Iris pigment epithelial cell (primary cell): ENCODE data around the gene ARHGAP26.

Experiments
- DNase-seq: peaks from one replicate; pipeline ENCODE4 v3.0.0-alpha.2; 2011; ENCODE audit warnings: low read depth

Gene ARHGAP26

DNA sequence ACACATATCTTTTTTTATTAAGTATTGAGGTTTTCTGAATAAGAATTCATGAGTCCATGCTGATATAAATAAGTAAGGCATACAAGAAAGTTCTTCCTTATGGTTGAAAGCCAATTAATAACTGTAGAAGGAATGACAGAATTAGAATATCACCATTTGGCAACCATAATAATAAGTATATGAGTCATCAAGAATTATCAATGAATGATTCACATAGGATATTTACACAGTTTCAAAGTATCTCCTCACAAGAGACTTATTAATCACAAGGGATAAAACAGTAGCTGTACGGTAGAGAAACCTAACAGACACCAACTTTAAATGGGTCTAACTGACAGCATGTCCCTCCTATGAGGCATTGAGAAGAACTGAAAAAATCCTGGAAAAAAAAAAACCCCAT, 471.7 kb downstream of the ARHGAP26 start:
- DNase-seq: peak; percentile 60

DNA sequence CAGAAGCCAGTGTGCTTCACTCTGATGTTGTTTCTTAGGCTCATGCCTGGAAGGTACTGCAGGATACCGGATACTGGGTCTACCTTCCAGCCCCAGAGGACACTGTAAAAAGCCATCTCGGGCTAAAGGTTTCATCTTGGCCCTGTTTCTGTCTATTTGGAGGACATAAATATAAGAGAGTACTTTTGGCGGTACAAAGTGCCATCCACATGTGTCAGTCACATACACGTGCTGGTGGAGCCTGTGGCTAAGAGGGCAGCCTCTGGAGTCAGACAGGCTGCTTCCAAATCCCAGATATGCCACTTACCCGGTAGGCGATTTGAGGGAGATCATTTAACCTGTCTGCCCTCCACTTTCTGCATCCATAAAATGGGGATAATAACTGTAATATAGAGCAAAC, 472.9 kb downstream of the ARHGAP26 start:
- no peak for DNase-seq

DNA sequence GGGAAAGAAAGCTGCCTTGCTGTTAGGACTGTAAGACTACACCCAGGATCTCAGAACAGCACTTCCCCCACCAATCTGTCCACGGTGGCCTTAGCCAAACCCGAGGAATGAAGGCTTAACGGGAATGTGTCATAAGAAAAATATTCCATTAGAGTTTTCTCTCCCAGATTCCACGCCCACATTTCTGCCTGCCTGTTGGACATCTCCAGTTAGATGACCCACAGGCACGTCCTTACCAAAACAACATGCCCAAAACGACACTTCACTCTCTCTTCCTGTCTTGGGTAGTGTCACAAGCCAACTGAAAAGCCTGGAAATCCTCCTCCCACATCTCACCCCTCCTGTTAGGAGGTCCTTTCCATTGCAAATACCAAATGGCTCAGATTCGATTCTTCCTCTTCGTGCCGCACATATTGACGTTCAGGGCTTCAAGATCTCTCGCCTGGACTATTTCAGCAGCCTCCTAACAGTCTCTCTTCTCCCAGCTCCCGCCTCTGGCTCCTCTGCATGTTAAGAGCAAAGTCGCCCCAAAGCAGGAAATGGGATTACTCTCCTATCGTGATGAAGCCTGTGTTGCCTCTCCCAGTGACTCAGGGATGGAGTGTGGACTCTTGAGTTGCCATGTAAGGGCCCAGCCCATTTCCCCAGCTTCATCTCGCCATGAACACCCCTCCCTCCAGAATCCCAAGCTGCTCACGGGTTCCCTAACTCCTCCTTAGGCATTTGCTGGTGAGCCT, 474.0 kb downstream of the ARHGAP26 start:
- DNase-seq: peak; percentile 98

DNA sequence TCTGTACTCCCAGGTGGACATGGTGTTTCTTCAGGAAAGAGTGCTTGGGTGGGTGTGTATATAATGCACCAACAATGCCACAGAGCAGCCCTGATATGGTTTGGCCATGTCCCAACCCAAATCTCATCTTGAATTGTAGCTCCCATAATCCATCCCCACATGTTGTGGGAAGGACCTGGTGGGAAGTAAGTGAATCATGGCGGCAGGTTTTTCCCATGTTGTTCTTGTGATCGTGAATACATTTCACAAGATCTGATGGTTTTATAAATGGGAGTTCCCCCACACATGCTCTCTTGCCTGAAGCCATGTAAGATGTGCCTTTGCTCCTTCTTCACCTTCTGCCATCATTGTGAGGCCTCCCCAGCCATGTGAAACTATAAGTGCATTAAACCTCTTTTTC, 474.8 kb downstream of the ARHGAP26 start:
- DNase-seq: peak; percentile 51

DNA sequence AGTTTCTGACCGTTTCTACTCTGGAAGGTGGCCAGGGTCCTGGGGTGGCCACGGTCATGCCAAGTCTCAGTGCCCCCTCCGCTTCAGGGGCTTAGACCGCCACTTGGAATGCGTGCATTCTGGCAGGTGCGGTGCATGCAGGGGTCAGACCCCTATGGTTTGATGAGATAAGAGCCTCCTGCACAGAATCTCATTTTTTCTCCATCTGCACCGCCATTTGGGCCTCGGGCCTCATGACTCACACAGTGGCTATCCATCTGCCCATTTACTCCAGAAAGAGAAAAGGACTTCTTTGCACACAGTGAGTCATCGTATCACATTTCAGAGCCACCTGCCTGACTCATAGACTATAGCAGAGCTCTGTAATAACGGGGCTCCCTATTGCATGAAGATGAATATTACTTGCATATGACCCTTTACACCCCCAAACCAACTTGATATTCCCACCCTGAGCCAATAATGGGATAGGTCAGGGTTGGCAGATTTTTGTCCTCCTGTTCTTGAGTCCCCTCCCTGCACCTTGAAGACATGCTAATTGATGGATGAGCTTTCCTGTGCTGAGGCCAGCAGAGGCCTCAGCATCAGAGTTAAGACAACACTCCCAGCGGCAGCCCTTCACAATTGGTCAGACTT, 475.9 kb downstream of the ARHGAP26 start:
- peak; percentile 97 for DNase-seq

DNA sequence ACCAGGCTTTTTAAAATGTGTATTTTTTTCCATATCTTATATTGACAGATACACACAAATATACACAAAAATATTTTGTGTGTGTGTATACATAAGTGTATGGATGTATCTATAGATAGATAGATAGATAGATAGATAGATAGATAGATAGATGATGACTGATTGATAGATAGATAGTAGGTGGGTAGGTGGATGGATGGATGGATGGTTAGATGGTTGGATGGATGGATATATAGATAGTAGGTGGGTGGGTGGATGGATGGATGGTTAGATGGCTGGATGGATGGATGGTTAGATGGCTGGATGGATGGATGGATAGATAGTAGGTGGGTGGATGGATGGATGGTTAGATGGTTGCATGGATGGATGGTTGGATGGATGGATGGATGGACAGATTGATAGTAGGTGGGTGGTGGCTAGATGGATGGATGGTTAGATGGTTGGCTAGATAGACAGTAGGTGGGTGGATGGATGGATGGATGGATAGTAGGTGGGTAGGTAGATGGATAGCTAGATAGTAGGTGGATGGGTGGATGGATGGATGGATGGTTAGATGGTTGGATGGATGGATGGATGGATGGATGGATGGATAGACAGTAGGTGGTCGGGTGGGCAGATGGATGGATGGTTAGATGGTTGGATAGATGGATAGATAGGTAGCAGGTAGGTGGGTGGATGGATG, 477.1 kb downstream of the ARHGAP26 start:
- no peak for DNase-seq

DNA sequence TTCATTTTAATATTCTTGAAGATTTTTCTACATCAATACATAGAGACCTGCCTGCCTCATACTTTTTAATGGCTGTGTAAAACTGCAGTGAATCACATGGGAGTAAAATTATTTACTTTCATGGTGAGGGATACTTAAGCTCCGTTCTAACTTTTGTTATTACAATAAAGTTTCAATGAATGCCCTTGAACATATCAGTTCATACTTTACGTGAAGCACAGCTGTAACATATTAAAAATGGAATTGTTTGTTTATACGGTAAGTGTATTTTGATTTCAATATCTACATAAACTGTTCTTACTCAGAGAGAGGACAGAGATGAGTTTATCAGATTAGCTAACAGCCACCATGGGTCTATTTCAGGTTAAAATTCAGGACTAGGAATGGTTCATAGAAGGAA, 478.2 kb downstream of the ARHGAP26 start:
- DNase-seq: no peak

DNA sequence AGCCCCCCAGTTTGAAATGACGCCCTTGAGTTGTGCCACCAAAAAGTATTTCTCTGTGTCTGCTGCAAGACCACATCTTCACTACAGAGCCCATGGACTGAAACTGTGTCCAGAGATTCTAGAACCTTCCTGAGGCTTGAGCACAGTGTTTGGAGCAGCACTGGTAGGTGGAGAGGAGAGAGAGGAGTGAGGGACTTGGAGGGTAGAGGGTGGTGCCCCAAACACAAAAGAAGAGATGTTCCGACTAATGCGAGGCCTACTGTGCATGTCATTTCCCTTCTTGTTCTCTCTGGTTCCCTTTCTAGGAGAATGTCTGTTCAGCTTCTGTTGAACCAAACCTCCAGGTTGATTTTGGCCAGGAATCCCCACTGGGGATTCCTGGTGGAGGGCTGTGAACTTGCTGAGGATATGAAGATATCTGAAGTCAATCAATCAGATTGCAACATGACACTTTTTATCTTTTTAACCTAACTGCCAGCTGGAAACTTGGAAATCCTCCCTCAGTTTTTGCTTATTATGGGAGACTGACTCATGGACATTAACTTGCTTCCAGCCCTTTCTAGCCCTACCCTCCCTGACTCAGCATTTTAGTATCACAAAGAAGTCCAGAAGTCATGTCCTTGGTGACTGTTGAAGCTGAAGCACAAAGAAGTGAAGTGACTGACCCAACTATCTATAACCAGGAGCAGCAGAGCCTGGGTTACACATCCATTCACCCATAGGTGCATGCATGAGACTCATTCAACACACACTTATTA, 478.8 kb downstream of the ARHGAP26 start:
- peak; percentile 82 for DNase-seq

DNA sequence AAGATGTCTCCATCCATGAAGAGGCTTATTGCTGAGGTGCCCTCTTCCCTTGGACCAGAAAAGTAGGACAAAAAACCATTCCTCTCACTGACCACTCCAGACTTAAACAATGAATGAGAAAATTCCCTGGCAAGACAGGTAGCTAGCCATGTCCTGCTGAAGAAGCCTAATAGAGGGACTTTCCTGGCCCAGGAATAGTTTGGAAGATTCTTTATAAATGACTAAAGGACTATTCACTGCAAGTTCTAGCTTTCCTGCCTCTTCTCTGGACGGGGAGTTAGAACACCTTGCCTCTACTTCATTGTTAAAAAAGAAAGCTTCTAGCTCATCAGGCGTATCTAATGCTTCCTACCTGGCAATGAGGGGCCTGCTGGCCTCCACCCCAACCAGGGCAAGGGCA, 479.7 kb downstream of the ARHGAP26 start:
- no peak for DNase-seq

DNA sequence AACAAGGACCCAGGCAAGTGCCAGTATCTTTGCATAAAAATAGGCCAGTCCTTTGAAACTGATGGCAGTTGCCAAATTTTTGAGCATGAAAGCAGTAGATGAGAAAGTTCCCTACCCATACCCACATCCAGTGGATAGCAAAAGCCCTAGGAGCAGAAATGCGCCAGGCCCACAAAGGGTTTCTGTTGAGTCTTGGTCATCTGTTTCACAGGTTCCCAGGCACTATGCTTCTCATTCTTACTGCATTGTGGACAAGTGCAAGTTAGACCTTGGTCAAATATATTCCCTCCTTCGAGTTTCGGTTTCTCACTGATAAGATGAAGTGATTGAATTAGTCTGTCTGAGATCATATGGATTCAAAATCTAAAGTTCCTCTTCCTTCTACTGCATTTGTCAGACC, 481.0 kb downstream of the ARHGAP26 start:
- DNase-seq: no peak

DNA sequence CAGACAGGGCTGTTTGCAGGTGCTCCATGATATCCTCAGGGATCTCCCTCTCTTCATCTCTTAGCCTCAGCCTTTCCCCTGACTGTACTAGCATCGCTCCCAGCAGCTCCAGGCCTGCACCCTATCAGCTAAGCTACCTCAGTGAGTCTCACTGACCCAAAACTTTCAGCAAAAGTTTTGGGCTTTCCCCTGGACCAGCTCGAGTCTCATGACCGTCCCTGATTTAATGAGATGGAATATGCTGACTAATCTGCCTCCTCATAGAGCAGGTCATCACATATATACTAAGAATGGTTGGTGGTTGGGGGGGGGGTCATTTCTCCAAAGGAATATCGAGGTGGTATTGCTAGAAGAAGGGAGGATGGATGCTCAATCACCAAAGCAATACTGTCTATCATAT, 481.8 kb downstream of the ARHGAP26 start:
- DNase-seq: no peak

DNA sequence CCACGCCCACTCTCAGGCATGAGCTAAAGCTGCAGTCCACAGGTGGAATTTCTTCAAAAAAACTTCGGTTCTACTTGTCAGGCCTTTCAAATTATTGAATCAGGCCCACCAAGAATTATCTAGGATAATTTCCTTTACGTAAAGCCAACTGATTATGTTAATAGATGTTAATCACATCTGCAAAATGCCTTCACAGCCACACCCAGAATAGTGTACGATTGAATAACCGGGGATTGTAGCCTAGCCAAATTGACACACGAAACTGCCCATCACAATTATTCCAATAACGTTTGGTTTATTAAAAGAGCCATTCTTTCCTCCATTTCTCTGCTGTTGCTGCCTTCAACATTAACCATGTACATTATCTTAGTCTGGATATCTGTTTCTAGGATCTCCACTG, 484.6 kb downstream of the ARHGAP26 start:
- DNase-seq: no peak

DNA sequence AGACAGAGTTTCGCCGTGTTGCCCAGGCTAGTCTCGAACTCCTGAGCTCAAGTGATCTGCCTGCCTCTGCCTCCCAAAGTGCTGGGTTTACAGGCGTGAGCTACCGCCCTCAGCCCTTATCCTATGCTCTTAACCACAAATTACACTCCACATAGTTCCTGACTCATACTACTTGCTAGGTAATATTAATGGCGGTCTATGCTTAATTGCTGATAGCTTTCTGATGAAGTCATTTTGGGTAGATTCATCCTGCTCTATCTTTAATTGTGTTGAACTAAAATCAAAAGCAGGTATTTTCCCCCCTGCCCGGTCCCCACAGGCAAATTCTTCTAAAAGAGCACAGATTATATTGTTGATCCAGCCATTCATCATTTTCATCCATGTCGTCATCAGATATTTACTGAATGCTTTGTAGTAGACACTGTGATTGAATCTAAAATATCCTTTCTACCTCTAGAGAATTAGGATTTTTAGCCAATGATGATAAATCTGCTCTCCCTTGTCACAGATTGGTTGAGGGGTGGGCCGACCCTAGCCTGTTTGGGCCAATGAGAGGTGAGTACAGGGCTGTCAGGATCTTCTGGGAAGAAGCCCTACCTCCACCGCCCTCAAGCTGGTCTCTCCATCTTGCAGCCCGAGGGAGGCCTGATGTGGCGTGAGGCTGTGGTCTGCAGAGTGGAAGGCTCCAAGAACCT, 488.5 kb downstream of the ARHGAP26 start:
- DNase-seq: peak; percentile 49

DNA sequence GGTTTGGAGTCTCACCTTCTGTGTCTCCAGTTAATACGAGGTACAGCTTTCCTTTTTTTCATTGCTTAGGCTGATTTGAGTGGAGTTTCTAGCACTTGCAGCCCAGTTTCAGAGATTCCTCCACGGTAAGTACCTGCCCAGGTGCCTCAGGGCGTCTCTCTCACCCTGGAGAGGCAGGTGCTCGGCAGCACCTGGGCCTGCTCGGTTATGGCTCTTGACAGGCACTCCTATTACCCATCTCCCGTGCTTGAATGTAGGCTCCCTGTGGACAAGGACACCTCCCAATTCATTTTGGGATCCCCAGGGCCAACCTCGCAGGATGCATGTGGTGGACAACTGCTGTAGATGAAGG, 489.1 kb downstream of the ARHGAP26 start:
- DNase-seq: no peak

DNA sequence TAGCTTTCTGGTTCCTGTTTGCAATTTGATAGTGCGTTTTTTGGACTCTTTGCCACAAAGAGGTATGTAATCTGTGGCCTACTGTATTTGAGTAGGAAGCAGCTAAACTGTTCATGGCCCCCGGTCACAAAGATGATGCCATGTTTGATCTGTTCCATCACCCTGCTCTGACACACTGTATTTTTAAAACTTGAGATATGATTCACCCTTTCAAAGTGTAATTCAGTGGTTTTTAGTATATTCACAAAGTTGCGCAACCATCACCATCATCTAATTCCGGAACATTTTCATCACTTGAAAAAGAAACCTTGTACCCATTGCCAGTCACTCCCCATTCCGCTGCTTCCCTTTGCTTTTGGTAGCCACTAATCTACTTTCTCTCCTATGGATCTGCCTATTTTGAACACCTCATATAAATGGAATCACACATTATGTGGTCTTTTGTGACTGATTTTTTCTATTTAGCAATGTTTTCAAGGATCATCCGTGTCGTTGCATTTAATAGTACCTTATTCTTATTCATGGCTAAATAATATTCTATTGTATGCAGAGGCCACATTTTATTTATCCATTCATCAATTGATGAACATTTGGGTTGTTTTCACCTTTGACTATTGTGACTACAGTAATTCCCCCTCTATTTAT, 491.7 kb downstream of the ARHGAP26 start:
- DNase-seq: peak; percentile 94

DNA sequence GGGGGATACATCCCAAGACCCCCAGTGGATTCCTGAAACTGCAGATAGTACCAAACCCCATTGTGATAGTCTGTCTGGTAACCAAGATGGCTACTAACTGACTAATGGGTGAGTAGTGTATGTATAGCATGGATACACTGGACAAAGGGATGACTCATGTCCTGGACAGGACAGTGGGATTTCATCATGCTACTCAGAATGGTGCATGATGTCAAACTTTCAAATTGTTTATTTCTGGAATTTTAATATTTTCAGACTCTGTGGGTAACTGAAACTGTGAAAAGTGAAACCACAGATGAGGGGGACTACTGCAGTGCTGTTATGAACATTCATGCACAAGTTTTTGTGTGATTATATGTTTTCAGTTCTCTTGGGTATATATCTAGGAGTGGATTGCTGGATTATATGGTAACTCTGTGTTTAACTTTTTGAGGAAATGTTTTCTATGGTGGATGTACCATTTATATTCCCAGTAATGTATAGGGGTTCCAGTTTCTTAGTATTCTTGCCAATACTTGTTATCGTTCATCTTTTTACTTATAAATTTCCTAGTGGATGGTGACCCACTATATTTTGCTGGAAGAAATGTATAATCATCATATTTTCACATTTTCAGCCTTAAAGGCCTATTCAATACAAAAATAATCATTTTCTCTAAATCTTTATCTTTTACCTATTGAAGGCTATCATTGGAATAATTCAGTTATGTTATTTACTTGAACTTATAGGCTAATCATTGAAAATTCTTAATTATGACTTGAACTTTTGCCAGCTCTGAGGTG, 492.4 kb downstream of the ARHGAP26 start:
- peak; percentile 97 for DNase-seq

DNA sequence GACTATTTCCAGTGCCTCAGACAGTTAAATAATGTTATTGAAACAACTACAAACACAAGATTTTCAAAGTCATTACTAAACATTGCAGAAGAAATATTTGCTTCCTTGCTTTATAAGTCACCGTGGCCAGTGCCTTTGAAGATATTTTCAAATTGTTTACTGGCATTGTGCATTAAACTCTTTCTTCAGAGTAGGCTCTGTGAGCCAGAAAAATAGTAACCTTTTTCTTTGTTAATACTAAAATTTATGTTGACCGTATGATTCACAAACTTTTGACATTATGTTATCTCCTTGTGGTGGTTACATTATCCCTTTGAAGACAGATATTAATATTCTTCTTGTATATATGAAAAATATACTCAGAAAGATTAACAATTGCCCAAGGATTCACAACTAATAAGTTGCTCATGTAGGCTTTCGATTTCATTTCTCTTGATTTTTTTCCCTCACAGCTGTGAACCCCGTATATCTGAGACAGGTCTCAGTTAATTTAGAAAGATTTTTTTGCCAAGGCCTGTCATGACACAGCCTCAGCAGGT, 493.2 kb downstream of the ARHGAP26 start:
- DNase-seq: peak; percentile 51

DNA sequence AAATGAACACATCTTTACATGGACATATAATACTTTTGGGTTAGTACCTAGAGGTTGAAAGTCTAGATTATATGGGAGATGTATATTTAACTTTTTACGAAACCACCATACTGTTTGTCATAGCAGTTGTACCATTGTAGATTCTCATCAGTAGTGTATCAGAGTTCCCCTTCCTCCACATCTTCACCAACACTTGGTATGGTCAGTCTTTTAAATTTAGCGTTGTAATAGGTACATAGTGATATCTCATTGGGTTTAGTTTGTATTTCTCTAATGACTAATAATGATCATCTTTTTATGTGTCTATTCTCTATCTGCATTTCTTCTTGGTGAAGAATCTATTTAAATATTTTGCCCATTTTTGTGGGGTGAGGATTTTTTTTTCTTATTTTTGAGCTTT, 495.8 kb downstream of the ARHGAP26 start:
- DNase-seq: no peak

DNA sequence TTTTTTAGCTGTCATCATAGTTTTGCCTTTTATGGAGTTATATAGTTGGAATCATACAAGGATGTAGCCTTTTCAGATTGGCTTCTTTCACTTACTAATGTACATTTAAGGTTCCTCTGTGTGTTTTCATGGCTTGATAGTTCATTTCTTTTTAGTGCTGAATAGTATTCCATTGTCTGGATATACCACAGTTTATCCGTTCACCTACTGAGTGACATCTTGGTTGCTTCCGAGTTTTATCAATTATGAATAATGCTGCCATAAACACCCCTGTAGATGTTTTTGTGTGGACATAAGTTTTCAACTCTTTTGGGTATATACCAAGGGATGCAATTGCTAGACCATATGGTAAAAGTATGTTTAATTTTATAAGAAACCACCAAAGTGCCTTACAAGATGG, 497.0 kb downstream of the ARHGAP26 start:
- no peak for DNase-seq

DNA sequence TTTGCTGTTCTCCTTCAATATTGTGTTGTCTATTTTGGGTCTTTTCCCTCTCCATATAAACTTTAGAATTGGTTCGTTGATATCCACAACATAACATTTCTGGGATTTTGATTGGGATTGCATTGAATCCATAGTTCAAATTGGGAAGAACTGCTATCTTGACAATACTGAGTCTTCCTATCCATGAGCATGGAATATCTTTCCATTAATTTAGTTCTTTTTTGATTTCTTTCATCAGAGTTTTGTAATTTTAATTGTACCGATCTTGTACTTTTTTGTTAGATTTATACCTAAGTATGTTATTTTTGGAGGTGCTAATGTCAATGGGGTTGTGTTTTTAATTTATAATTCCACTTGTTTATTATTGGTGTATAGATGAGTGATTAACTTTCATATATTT, 498.2 kb downstream of the ARHGAP26 start:
- DNase-seq: no peak

DNA sequence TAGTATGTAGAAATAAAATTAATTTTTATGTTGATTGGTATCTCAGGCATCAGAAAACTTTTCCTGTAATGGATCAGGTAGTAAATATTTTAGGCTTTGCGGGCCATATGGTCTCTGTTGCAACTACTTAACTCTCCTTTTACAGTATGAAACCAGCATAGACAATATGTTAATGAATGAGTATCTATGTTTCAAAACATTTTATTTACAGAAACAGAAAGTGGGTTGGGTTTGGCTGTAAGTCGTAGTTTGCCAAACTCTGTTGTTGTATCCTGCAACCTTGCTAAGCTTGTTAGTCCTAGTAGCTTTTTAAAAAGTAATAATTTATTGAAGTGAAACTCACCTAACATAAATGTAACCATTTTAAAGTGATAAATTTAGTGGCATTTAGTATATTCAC, 501.3 kb downstream of the ARHGAP26 start:
- DNase-seq: no peak
